PC-9 (cell line): ENCODE measurements around the gene CMTM8.

Source experiments
- CTCF ChIP-seq: fragments of 200-600 bp; sonication (generic); conservative IDR thresholded peaks from 2 replicates; pipeline ENCODE4 v1.6.1; 2017; ENCODE audit warnings: mixed run types, antibody characterized with exemption, mild to moderate bottlenecking, moderate library complexity
- EZH2 ChIP-seq: fragments of 200-600 bp; sonication (generic); IDR thresholded peaks from 2 replicates; pipeline ENCODE4 v1.8.0; 2017; ENCODE audit warnings: antibody characterized with exemption, low read depth

DNA sequence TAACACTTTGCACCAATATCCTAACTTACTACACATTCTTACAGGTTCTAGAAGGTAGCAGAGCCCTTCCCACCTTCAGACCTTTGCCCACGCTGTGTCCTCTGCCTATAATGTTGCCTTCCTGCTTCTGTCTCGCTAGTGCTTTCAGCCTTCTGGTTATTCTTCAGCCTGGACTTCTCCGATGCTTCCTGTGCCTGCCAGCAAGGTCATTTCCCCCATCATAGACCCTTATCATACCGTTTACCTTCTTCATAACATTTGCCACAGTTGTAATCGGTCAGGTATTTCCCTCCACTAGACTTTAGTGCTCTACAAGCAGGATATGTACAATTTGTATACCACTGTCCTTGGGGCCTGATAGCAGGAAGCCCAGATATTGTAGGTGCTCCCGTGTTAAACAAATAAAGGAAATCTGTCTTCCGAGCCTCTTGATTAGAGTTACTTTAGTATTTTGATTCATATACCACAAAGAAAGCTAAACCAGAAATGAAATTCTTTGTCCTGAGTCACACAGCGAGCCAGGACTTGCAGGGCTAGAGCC lies 117.3 kb downstream of the CMTM8 start:
- TF ChIP-seq CTCF (no peak), EZH2 (no peak)
